HG02870 (cell line): Measurements from ENCODE around the gene RIMBP3C.
"Not testable (repeated sequence)": the region's sequence is repeated elsewhere in the genome, so short reads cannot be mapped to it uniquely, and the experiment has no call there.

Experiments used
- ATAC-seq: cut with Tn5 transposase; IDR thresholded peaks from one replicate; pipeline ENCODE4 v1.9.1; 2021; ENCODE audit warnings: mild to moderate bottlenecking, moderate library complexity; ENCODE audit not compliant: unreplicated experiment

The RIMBP3C gene, protein sequence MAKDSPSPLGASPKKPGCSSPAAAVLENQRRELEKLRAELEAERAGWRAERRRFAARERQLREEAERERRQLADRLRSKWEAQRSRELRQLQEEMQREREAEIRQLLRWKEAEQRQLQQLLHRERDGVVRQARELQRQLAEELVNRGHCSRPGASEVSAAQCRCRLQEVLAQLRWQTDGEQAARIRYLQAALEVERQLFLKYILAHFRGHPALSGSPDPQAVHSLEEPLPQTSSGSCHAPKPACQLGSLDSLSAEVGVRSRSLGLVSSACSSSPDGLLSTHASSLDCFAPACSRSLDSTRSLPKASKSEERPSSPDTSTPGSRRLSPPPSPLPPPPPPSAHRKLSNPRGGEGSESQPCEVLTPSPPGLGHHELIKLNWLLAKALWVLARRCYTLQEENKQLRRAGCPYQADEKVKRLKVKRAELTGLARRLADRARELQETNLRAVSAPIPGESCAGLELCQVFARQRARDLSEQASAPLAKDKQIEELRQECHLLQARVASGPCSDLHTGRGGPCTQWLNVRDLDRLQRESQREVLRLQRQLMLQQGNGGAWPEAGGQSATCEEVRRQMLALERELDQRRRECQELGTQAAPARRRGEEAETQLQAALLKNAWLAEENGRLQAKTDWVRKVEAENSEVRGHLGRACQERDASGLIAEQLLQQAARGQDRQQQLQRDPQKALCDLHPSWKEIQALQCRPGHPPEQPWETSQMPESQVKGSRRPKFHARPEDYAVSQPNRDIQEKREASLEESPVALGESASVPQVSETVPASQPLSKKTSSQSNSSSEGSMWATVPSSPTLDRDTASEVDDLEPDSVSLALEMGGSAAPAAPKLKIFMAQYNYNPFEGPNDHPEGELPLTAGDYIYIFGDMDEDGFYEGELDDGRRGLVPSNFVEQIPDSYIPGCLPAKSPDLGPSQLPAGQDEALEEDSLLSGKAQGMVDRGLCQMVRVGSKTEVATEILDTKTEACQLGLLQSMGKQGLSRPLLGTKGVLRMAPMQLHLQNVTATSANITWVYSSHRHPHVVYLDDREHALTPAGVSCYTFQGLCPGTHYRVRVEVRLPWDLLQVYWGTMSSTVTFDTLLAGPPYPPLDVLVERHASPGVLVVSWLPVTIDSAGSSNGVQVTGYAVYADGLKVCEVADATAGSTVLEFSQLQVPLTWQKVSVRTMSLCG (N-terminal part only)

DNA sequence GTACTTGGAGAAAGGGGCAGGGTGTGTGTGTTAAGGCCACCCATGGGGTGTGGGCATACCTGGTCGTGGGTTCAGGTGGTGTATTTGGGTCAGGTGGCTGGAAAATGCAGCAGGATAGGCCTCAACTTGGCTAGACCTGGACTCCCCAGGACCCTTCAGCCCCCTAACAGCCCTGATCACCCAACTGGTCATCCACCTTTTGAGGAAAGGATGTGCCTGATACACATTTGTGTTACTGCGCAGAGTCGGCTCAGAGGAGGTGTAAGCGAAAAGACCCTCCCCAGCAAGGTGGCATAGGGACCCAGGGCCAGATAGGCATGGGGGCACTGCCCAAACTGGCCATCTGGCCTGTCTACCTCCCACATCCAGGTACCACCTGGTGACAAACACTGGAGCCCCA lies at the start of gene RIMBP3C:
TSS of gene RIMBP3C (minus strand) at position 101 of the 400 bp plus-strand sequence. CDS start 485 bp downstream, outside the sequence.
- ATAC-seq: not testable (repeated sequence)

DNA sequence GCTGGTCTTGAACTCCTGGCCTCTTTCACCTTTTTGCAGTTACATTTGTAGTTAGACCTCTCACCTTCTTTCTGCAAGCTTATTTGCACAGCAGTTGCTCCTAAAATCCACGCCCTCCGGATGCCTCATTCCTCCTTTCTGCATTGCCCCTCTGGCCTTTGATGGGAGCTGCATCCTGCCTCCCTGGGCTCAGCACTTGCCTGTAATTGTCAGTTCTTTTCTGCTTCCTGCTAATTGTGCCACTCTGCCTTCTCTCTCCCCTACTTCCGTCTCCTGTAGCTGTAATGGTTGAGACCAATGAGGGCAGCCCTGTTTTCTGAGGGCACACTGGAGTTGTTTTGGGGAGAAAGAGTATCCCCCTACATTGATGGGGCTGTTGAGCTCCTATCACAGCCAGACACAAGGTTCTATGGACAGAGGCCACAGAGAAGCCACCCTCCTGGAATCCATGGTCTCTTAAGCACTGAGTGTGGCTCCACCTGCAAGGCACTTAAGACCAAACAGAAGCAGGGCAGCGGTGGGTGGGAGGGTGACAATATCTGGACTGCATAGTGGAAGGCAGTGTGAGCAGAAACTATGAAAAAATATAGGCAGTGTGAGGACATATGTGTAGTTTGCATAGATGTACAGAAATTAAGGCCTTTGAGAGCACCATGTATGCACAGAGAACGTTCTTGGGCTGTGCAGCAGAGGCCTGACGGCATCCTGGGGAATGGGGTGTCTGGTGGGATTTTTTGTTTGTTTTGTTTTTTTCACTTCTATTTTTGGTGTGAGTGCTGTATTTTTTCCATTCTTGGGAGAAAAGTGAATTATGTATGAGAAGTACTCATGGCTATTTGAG lies 48.0 kb upstream of the RIMBP3C start:
- ATAC-seq: no peak

DNA sequence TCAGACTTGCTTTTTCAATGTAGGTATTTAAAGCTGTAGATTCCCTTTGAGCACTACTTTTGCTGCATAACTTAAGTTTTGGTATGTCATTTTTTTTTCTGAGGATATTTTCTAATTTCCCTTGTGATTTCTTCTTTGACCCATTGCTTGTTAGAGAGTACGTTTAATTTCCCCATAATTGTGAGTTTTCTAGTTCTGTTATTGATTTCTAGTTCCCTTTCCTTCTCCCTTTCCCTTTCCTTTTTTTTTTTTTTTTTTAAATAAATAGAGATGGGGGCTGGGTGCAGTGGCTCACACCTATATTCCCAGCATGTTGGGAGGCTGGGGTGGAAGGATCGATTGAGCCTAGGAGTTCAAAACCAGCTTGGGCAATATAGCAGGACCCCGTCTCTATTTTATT lies 47.0 kb upstream of the RIMBP3C start:
- no peak for ATAC-seq

DNA sequence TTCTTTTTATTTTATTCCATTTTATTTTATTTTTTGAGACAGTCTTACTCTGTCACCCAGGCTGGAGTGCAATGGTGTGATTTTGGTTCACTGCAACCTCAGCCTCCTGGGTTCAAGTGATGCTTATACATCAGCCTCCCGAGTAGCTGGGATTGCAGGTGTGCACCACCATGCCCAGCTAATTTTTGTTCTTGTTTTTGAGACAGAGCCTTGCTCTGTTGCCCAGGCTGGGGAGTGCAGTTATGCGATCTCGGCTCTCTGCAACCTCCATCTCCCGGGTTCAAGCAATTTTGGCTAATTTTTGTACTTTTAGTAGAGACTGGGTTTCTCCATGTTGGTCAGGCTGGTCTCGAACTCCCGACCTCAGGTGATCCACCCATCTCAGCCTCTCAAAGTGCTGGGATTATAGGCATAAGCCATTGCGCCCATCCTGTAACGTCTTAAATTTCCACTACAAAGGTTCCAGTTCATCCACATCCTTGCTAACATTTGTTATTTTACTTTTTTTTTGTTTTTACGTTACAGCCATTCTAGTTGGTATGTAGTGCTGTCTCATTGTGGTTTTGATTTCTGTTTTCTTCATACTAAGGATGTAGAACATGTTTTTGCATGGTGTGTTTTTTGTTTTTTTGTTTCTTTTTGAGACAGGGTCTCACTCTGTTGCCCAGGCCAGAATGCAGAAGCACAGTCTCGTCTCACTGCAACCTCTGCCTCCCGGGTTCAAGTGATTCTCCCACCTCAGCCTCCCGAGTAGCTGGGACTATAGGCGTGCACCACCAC lies 45.3 kb upstream of the RIMBP3C start:
- not testable (repeated sequence) for ATAC-seq

DNA sequence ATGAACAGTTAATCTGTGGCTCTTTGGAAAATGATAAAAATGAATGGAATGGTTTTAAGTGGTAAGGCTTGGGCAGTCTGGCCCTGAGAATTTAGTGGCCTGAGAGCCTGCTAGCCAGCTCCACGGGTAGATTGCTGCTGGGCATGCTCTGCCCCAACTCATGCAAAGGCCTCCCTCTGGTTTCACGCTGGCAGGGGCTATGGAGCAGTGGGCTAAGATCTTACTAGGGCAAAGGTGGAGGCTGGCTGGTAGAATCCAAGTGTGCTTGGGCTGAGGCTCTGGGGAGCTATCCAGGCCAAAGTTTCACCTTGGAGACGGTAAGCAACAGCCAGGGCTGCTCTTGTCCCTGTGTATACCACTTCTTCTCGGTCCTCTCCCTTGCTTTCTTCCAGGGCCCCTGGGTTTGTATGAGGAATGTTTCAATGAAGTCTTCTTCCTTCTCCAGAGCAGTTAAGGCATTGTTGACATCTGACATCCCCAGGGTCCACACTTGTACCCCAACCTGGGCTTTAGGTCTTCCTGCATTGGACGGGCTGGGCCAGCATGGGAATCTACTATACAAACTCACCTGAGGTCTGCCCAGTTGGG lies 43.7 kb upstream of the RIMBP3C start:
- no peak for ATAC-seq

DNA sequence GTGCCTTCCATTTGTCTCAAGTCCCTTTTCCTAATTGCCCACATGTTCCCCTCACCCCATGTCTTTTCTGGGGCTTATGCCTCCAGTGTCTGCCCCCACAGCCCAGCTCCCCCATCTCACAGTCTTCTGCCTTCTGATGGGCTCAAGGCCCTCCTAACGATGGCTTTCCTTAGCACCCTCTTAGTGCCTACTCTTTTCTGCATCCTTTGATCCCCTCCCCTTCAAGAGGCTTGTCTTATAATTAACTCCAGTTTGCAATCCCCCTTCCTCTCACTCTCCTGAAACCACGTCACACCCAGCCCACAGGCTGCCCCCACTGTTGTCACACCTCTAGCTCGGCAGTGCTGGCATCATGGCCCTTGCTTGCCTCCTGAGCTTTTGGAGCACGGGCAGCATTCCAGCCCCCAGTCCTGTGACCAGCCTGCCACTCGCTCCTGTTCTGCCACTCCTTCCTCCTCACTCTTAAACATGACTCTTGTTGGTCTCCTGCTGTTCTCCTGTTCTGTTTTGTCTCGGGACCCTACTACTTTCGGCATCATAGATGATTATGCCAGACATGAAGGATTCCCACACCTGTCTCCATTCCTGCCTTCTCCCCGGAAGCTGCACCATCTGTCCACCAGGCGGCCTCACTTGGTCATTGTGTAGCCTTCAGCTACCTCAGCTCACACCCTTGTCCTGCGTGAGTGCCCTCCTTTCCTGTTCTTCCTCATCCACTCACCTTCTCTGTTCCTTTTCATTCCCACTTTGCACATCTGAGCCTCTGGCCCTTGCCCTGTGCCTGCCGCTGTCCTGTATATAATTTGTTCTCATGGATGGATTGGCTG lies 42.4 kb upstream of the RIMBP3C start:
- no peak for ATAC-seq

DNA sequence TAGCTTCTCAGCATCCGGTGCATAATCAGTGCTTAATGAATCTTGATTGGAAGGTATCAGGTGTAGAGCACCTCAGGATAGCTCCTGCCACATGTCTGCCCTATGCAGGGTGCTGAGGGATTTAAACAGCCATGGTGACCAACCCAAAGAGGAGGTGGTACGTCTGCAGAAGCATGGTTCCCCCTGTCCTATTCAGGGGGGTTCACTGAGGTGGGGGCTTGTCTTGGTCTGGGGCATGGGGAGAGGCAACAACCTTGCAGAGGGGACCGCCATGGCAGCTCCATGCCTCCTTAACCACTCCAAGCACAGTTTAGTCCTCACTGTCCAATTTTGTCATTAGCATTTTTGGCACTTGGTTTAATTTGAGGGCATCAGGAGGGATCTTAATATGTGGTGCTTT lies 41.2 kb upstream of the RIMBP3C start:
- ATAC-seq: no peak

DNA sequence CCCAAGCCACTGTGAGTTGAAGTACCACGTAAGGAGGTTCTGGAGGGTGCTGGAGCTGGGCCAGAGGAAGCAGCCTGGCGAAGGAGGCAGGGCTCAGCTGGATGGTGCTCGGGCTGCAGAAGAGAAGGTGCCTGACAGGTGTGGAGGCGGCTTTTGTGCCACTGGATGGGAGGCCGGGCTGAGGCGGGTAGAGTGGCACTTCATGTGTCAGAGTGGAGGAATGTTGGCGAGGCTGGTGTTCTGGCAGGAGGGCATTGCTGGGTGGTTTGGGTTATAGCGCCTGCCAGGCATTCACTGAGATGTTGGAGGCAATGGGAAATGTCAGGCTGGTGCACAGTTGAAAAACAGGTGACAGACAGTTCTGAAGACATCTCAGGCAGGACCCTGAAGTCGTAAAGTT lies 40.4 kb upstream of the RIMBP3C start:
- no peak for ATAC-seq

DNA sequence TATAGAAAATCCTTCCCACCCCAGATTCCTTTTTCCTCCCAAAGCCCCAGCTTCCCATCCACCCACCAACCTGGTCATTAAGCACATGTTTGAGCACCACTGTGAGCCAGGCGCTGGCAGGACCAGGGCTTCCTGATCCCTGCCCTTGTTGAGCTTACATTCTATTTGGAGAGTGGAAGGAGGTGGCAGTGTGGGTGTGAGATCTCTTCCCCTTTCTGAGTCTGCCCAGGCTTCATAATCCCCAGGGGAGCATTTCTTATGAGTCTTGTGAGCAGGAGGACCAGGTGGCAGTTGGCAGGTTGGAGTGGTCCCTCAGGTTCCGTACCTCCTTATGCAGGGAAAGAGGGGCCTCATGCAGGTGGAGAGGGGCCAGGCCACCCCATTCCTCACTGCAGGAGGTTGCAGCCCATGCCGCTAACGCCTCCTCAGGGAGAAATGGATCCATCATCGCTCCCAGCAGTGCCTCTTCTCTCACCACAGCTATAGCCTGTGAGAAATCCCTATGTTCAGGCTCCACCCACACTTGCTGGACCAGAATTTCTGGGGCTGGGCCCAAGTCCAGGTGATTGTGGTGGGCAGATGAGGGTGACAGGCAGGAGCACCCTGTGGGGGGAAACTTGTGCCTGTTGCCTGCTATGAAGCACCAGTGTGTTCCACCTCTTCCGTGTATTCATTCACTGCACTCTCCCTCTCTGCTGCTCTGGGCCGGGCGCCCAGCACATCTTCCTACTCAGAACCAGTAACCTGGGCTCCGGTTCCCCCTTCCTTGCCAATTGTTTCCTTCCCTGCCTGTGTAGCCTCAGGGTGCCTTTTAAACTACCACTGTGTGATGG lies 39.8 kb upstream of the RIMBP3C start:
- no peak for ATAC-seq

DNA sequence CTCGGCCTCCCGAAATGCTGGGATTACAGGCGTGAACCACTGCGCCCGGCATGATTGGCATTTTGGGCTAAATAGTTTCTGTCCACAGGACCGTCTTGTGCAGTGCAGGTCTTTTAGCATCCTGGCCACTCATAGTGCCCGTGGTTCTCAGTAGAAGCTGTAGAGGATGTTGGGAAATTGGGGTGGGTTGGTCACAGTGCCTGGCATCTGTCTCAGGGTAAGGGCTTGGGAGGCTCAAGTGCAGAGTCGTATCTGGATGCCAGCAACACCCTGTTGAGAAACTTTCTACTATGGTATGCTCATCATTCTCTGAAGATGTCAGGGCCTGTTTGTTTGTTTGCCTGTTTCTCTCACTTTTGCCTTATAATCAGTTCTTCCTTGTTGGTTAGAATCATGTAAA lies 38.1 kb upstream of the RIMBP3C start:
- ATAC-seq: no peak

DNA sequence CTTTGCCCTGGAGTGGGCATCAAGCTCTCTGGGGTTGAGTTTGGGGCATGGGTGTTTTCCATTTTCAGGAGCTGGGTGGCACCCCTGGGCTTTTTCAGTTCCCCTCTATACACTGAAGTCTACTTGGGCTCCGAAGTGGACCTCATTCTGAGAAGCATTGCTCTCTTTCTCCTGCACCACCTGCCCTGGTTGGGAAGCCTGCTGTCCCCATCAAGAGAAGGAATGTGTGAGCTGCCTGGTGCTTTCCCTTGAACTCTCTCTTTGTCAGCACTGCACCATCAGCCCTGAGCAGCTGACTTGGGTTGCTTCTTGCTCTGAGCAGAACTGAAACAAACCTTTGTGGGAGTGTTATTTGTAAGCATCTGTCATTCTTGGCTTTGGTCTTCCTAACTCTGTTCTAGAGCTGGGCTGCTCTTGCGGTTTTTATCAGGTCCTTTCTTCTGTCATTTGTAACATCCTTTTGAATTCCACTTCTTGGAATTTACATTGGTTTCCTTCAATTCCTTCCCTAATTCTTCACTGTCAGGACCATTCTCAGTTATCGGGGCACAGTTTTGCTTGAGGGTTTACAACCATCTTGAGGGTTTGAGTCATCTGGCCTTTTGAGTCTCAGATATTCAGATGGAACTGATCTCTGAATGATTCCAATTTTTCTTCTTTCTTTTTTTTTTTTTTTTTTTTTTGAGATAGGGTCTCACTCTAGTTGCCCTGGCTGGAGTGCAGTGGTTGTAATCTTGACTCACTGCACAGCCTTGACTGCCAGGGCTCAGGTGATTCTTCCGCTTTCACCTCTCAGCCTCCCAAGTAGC lies 36.7 kb upstream of the RIMBP3C start:
- ATAC-seq: peak; percentile 87

DNA sequence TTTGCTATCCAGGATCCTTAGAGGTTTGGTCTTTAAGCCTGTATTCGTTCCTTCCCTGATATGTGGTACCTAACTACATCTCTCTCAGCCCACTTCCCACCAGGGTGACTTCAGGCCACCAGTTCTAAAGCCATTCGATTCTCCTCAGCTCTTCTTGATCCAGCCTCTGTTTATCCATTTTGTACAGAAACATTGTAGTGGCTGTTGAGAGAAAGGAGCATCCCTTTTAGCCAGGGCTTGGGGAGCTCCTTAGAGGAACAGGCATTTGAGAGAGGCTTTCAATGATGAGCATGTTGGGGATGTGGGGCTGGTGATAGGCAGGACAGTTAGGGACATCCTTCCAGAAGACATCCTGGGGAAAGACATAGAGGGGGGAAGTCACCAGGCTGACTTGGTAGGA lies 34.1 kb upstream of the RIMBP3C start:
- no peak for ATAC-seq

DNA sequence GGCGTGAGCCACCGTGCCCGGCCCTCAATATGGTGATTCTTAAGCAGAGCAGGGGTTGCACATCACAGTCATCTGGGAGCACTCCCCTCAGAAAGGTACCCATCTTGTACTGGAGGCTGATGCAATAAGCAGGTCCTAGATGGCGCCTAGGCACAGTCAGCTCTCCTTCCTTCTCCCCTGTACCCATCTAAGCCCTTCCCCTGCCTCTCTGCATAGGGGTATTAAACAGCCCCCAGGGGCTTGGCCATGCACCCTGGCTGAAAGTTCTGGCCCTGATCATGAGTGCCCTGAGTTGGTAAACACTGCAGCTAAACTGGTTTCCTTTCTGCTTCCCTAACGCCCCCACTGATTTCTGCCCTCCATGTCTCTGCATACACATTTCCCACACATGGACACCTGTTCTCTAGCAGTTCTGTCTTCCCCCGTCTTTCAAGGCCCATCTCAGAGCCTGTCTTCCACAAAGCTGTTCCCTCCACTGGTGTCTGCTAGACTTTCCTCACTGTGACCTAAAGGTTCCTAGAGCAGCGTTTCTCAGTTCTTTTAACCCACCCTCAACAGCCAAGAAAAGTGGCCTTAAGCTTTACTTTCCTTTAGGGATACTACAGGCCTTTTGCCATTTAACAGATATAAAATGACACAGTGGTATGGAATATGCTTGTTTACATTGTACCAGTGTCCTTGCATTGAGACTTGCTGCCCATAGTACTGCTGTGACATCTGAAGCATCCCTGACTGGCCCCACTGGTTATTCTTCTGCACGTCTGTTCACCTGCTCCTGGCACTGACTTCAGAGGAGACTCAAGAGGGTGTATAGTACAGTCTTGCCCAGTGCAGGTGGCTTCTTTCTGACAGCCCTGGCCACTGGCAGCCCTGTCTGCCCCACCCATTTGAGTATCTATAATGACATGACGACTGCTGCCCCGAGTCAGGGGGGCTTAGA lies 31.8 kb upstream of the RIMBP3C start:
- no peak for ATAC-seq

DNA sequence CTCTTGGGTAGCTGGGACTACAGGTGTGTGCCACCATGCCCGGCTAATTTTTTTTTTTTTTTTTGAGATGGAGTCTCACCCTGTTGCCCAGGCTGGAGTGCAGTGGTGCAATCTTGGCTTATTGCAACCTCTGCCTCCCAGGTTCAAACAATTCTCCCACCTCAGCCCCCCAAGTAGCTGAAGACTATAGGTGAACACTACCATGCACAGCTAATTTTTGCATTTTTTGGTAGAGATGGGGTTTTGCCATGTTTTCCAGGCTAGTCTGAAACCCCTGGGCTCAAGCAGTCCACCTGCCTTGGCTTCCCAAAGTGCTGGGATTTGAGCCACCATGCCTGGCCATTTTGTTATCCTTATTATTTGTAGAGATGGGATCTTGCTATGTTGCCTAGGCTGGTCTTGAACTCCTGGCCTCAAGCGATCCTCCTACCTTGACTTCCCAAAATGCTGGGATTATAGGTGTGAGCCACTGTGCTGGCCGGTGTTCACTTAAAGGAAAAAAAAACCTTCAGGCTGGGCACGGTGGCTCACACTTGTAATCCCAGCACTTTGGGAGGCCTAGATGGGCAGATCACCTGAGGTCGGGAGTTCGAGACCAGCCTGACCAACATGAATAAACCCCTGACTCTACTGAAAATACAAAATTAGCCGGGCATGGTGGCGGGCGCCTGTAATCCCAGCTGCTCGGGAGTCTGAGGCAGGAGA lies 29.9 kb upstream of the RIMBP3C start:
- ATAC-seq: not testable (repeated sequence)

DNA sequence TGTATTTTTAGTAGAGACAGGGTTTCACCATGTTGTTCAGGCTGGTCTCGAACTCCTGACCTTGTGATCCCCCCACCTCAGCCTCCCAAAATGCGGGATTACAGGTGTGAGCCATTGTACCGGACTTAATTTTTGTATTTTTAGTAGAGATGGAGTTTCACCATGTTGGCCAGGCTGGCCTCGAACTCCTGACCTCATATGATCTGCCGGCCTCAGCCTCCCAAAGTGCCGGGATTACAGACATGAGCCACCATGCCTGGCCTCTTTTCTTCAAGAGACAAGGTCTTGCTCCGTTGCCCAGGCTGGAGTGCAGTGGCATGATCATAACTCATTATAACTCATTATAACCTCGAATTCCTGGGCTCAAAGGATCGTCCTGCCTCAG lies 29.4 kb upstream of the RIMBP3C start:
- not testable (repeated sequence) for ATAC-seq
